Vagina (tissue), 2 donors: ENCODE results near the gene LRCH4. TPM values are rescaled to one million over a fixed set of nuclear protein-coding genes. Genes with fewer than 3 reads are reported as not detected.

Source experiments
- DNase-seq, 2 donors: peaks; one replicate each; pipeline ENCODE4 v3.0.0-alpha.2; 2017; ENCODE audit errors: extremely low spot score in 2 of 2
- H3K27ac ChIP-seq: fragments of 200-600 bp; sonication (generic); one replicate; pipeline ENCODE4 v1.5.1; 2019
- H3K27me3 ChIP-seq: fragments of 200-600 bp; sonication (generic); one replicate; pipeline ENCODE4 v1.5.1; 2019
- H3K36me3 ChIP-seq, 2 donors: fragments of 200-600 bp; sonication (generic); one replicate each; pipeline ENCODE4 v1.5.1; 2017 to 2019
- H3K4me1 ChIP-seq: fragments of 200-600 bp; sonication (generic); one replicate; pipeline ENCODE4 v1.5.1; 2019
- H3K4me3 ChIP-seq, 2 donors: fragments of 200-600 bp; sonication (generic); 1 replicate in 1 of 2; 2 replicates in 1 of 2; pipeline ENCODE4 v1.5.1; 2016 to 2019
- H3K9me3 ChIP-seq: fragments of 200-600 bp; sonication (generic); one replicate; pipeline ENCODE4 v1.5.1; 2019
- CTCF ChIP-seq, 3 experiments: fragments of 450-650 bp in 2 of 3; fragments of 200-600 bp in 1 of 3; sonication (generic) in 1 of 3; IDR thresholded peaks; one replicate each; pipeline ENCODE4 v1.5.1; 2017 to 2019; ENCODE audit warnings: antibody characterized with exemption in 3 of 3, mild to moderate bottlenecking in 2 of 3, moderate library complexity in 2 of 3
- POLR2A ChIP-seq, 2 donors: fragments of 450-650 bp; IDR thresholded peaks; one replicate each; pipeline ENCODE4 v1.6.1; 2017; ENCODE audit warnings: antibody characterized with exemption in 2 of 2, mild to moderate bottlenecking in 2 of 2, moderate library complexity in 2 of 2
- POLR2AphosphoS5 ChIP-seq, 2 donors: sonication (generic); formaldehyde crosslinking; IDR thresholded peaks; one replicate each; pipeline ENCODE4 v1.9.0; 2017; ENCODE audit warnings: antibody characterized with exemption in 2 of 2, mild to moderate bottlenecking in 2 of 2, low read depth in 1 of 2; ENCODE audit not compliant: insufficient read depth in 1 of 2
- intact Hi-C: fragments of 100-400 bp; cut with DNase I; formaldehyde crosslinking; loops from one replicate; pipeline ENCODE4 v1.15.1; 2023
- total RNA-seq: library from RNA; depleted of rRNA; stranded (reverse); fragments of >200 nt; gene quantifications from one replicate; pipeline ENCODE4 v1.2.3, GENCODE V29; 2016

LRCH4 gene
- total RNA-seq, 1 donor from 2014 or later = 72.2 TPM

GRCh38 chr7:100547872-100548271 is 38.1 kb downstream of the LRCH4 start:
- H3K27ac ChIP-seq = peak overlapping the region; percentile 93
- H3K9me3 ChIP-seq = no peaks in the 10 kb centered on the region
- intact Hi-C loops = loop anchor here (10.0 kb wide), 1 partner anchor 317 kb away; the partner anchor contains the start of gene TRIP6
- H3K4me3 ChIP-seq = no peak overlapping the region
- H3K27me3 ChIP-seq = no peaks in the 10 kb centered on the region
- peaks cover 0 to 16% of the 10 kb centered on the region in 2 donors for H3K36me3 ChIP-seq
- peaks cover 61% of the 10 kb centered on the region for H3K4me1 ChIP-seq
- DNase-seq = no peak
- no peak for TF ChIP-seq CTCF (IDR thresholded peaks at IDR 0.05)
- TF ChIP-seq POLR2AphosphoS5 (IDR thresholded peaks at IDR 0.05; ENCODE audit: insufficient read depth in 1 of 2, low read depth in 1 of 2) = no peak
- no peak for TF ChIP-seq POLR2A (IDR thresholded peaks at IDR 0.05)

GRCh38 chr7:100546926-100547800 is 38.8 kb downstream of the LRCH4 start:
- Histone ChIP-seq H3K4me3 (no peak overlapping the region), H3K4me1 (peaks cover 61% of the 10 kb centered on the region), H3K36me3 (peaks cover 0 to 16% of the 10 kb centered on the region in 2 donors), H3K27ac (peak overlapping the region; percentile 93), H3K9me3 (no peaks in the 10 kb centered on the region), H3K27me3 (no peaks in the 10 kb centered on the region)
- no peak for TF ChIP-seq POLR2AphosphoS5 (IDR thresholded peaks at IDR 0.05; ENCODE audit: insufficient read depth in 1 of 2, low read depth in 1 of 2)
- no peak for TF ChIP-seq POLR2A (IDR thresholded peaks at IDR 0.05)
- no peak for TF ChIP-seq CTCF (IDR thresholded peaks at IDR 0.05)
- no peak for DNase-seq
- intact Hi-C loops = loop anchor here (10.0 kb wide), 1 partner anchor 318 kb away; the partner anchor contains the start of gene TRIP6

- H3K36me3 ChIP-seq = peaks cover 0 to 16% of the 10 kb centered on the region in 2 donors
- intact Hi-C loops = loop anchor here (10.0 kb wide), 1 partner anchor 318 kb away; the partner anchor contains the start of gene TRIP6
- DNase-seq = no peak
- peak overlapping the region; percentile 93 for H3K27ac ChIP-seq
- peaks cover 61% of the 10 kb centered on the region for H3K4me1 ChIP-seq
- no peaks in the 10 kb centered on the region for H3K27me3 ChIP-seq
- no peak overlapping the region for H3K4me3 ChIP-seq
- H3K9me3 ChIP-seq = no peaks in the 10 kb centered on the region
- no peak for TF ChIP-seq POLR2A (IDR thresholded peaks at IDR 0.05)
- TF ChIP-seq POLR2AphosphoS5 (IDR thresholded peaks at IDR 0.05; ENCODE audit: insufficient read depth in 1 of 2, low read depth in 1 of 2) = no peak
- no peak for TF ChIP-seq CTCF (IDR thresholded peaks at IDR 0.05)
Measured at GRCh38 chr7:100546129-100546925, 39.6 kb downstream of the LRCH4 start.

GRCh38 chr7:100545360-100546128 is 40.4 kb downstream of the LRCH4 start:
- Histone ChIP-seq H3K9me3 (no peaks in the 10 kb centered on the region), H3K27me3 (no peaks in the 10 kb centered on the region), H3K4me3 (peak overlapping the region in 1 of 2 donors; percentile 9), H3K36me3 (peaks cover 0 to 15% of the 10 kb centered on the region in 2 donors), H3K27ac (peak overlapping the region; percentile 93), H3K4me1 (peaks cover 65% of the 10 kb centered on the region)
- no peak for DNase-seq
- intact Hi-C loops = loop anchor here (10.0 kb wide), 1 partner anchor 319 kb away; the partner anchor contains the start of gene TRIP6
- TF ChIP-seq CTCF (IDR thresholded peaks at IDR 0.05) (no peak), POLR2AphosphoS5 (IDR thresholded peaks at IDR 0.05; ENCODE audit: insufficient read depth in 1 of 2, low read depth in 1 of 2) (peak in 1 of 2 donors; percentile 16), POLR2A (IDR thresholded peaks at IDR 0.05) (no peak)
